Neural crest cell (in vitro differentiated cells): ENCODE measurements around the gene LHB. TPM values are rescaled to one million over a fixed set of nuclear protein-coding genes. Genes with fewer than 3 reads are reported as not detected.

ENCODE experiments used
- DNase-seq: peaks from one replicate; pipeline ENCODE4 v3.0.0; 2021; ENCODE audit warnings: low read depth, mixed read lengths, low spot score
- H3K27ac Mint-ChIP-seq: one replicate; pipeline ENCODE4 v1.8.0; 2021; ENCODE audit warnings: mild to moderate bottlenecking, mixed read lengths; ENCODE audit not compliant: unreplicated experiment
- H3K27me3 Mint-ChIP-seq: 2 replicates; pipeline ENCODE4 v1.8.0; 2021; ENCODE audit warnings: low read depth, mild to moderate bottlenecking, mixed read lengths
- H3K36me3 Mint-ChIP-seq: 2 replicates; pipeline ENCODE4 v1.8.0; 2021; ENCODE audit warnings: low read depth, mild to moderate bottlenecking, mixed read lengths
- H3K4me1 Mint-ChIP-seq: 2 replicates; pipeline ENCODE4 v1.8.0; 2021; ENCODE audit warnings: mixed read lengths
- H3K4me3 Mint-ChIP-seq: one replicate; pipeline ENCODE4 v1.8.0; 2021; ENCODE audit warnings: mild to moderate bottlenecking, mixed read lengths
- H3K9me3 Mint-ChIP-seq: 2 replicates; pipeline ENCODE4 v1.8.0; 2021; ENCODE audit warnings: mixed read lengths
- total RNA-seq: library from RNA; stranded (reverse); gene quantifications from 2 replicates; pipeline ENCODE4 v1.2.1, GENCODE V29; 2021
- TF ChIP-seq, protein P1 (sequence below): fragments of 200-600 bp; sonication (generic); conservative IDR thresholded peaks from 2 replicates; pipeline ENCODE4 v1.5.0; 2021; ENCODE audit warnings: antibody characterized with exemption, mild to moderate bottlenecking

LHB gene
- total RNA-seq, 1 donor from 2014 or later, result not detected

DNA sequence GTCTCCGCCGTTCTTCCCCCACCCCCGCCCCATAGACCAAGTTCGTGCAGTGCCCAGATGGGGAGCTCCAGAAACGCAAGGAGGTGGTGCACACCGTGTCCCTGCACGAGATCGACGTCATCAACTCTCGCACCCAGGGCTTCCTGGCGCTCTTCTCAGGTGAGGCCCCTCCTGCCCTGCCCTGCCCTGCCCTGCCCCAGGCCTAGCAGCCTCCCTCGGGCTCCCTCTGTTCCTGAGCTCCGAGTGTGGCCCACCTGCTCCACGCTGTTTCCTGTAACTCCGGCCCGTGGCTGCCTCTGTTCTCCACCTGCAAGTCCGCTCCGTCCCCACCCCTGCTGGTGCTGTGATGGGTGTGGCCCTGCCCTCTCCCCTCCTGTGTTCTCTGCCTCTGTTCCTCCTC is 6.4 kb downstream of the LHB start:
- Mint-ChIP-seq H3K4me1 (no peaks in the 10 kb centered on the region), H3K27ac (no peak overlapping the region), H3K9me3 (no peaks in the 10 kb centered on the region), H3K4me3 (no peak overlapping the region), H3K27me3 (no peaks in the 10 kb centered on the region), H3K36me3 (peaks cover 5% of the 10 kb centered on the region)
- TF ChIP-seq, protein P1, sequence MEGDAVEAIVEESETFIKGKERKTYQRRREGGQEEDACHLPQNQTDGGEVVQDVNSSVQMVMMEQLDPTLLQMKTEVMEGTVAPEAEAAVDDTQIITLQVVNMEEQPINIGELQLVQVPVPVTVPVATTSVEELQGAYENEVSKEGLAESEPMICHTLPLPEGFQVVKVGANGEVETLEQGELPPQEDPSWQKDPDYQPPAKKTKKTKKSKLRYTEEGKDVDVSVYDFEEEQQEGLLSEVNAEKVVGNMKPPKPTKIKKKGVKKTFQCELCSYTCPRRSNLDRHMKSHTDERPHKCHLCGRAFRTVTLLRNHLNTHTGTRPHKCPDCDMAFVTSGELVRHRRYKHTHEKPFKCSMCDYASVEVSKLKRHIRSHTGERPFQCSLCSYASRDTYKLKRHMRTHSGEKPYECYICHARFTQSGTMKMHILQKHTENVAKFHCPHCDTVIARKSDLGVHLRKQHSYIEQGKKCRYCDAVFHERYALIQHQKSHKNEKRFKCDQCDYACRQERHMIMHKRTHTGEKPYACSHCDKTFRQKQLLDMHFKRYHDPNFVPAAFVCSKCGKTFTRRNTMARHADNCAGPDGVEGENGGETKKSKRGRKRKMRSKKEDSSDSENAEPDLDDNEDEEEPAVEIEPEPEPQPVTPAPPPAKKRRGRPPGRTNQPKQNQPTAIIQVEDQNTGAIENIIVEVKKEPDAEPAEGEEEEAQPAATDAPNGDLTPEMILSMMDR, result no peak
- no peak for DNase-seq

DNA sequence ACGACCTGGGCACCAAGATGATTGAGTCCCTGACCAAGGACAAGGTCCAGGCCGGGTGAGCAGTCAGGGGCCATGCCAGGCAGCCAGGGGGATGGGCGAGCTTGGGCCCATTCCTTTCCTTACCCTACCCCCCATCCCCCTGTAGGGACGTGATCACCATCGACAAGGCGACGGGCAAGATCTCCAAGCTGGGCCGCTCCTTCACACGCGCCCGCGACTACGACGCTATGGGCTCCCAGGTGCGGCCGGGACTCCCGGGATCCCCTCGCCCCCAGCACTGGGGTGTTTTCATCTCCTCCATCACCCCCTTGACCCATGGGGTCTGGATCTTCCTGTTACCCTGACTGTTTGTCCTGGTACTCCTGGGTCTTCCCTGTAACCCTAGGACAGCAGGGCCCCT is 7.1 kb downstream of the LHB start:
- Mint-ChIP-seq H3K27ac (no peak overlapping the region), H3K9me3 (no peaks in the 10 kb centered on the region), H3K4me1 (no peaks in the 10 kb centered on the region), H3K36me3 (peaks cover 5% of the 10 kb centered on the region), H3K27me3 (no peaks in the 10 kb centered on the region), H3K4me3 (no peak overlapping the region)
- DNase-seq, result no peak
- TF ChIP-seq, protein P1, result no peak

DNA sequence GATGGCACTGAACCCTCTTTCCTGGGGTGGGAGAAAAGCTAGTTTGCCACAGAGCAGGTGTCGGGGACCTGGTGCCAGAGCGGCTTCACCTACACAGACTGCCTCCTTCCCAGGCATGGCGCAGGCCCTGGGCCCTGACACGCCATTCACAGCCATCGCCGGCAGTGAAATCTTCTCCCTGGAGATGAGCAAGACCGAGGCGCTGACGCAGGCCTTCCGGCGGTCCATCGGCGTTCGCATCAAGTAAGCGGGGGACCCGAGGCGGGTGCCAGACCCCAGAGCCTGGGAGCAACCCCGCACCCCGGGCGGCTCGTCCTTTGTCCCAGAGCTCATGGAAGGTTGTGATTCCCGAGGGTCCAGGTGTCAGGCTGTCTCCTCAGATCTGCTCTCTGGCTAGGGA is 10.0 kb downstream of the LHB start:
- no peak for DNase-seq
- H3K36me3 Mint-ChIP-seq, result peaks cover 7% of the 10 kb centered on the region
- no peaks in the 10 kb centered on the region for H3K9me3 Mint-ChIP-seq

DNA sequence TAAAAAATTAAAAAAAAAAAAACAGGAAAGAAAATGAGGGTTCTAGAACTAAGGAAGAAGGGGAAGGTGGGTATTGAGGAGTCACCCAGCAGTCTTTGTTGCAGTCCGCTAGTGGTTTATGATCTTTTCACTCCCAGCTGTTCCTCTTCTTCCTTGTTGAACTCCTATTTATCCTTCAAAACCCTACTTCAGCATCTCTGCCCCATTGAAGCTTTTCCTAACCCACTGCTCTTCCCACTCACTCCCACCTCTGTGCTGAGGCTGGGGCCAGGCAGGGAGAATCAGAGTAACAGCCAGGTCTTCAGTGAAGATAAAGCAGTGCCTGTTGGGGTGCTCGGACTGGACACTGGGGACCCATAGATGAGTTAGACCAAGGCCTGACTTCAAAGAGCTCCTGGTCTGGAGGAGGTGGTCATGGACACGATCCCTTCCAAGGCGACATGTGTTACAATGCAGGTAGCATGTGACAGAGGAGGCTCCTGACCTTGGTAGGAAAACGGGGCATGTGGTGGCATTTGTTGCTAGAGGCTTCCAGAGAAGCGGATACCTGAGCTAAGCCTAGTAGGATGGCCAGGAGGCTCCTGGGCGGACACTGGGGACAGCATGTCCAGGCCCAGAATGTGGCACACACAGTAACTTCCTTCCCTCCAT is 11.8 kb downstream of the LHB start:
- no peaks in the 10 kb centered on the region for H3K27me3 Mint-ChIP-seq
- H3K4me1 Mint-ChIP-seq, result no peaks in the 10 kb centered on the region
- no peak overlapping the region for H3K4me3 Mint-ChIP-seq
- TF ChIP-seq, protein P1, result no peak
- H3K36me3 Mint-ChIP-seq, result peaks cover 4% of the 10 kb centered on the region
- no peak for DNase-seq
- peak overlapping the region; percentile 19 for H3K27ac Mint-ChIP-seq
- H3K9me3 Mint-ChIP-seq, result no peaks in the 10 kb centered on the region

More for the DNA sequence above, 10.0 kb downstream of the LHB start:
- Mint-ChIP-seq H3K4me3 (no peak overlapping the region), H3K4me1 (no peaks in the 10 kb centered on the region), H3K27ac (no peak overlapping the region), H3K27me3 (no peaks in the 10 kb centered on the region)
- TF ChIP-seq, protein P1, result no peak

DNA sequence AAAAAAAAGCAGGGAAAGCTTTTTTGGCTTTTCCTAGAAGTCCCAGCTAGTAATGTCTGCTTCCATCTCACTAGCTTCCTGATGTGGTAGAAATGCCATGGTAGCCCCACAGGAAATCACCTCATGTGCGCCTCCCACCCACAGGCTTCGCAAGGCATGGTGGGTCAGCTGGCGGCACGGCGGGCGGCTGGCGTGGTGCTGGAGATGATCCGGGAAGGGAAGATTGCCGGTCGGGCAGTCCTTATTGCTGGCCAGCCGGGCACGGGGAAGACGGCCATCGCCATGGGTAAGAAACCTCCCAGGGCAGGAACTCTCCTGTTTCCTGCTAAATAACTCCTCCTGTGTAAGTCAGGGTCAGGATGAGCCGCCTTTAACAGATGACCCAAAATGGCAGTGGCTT is 12.8 kb downstream of the LHB start:
- Mint-ChIP-seq H3K27me3 (no peaks in the 10 kb centered on the region), H3K4me1 (peaks cover 8% of the 10 kb centered on the region), H3K4me3 (no peak overlapping the region), H3K27ac (no peak overlapping the region), H3K36me3 (peaks cover 6% of the 10 kb centered on the region), H3K9me3 (no peaks in the 10 kb centered on the region)
- no peak for DNase-seq
- TF ChIP-seq, protein P1, result no peak
